Spleen (tissue), 11 donors: ENCODE data around the gene KLHDC4. TPM values are rescaled to one million over a fixed set of nuclear protein-coding genes. Genes with fewer than 3 reads are reported as not detected.
"Not testable (repeated sequence)": the region's sequence is repeated elsewhere in the genome, so short reads cannot be mapped to it uniquely, and the experiment has no call there.

Source experiments
- DNase-seq: peaks from one replicate; pipeline ENCODE4 v3.0.0-alpha.2; 2020
- H3K27ac ChIP-seq, 8 donors: fragments of 200-600 bp; sonication (generic) in 7 of 8; 1 replicate in 4 of 8; 2 replicates in 4 of 8; pipeline versions ENCODE4 v1.5.0 to v1.8.0; 2016 to 2021; ENCODE audit warnings: inconsistent platforms in 4 of 8, mild to moderate bottlenecking in 4 of 8, moderate library complexity in 1 of 8
- H3K27me3 ChIP-seq, 7 donors: fragments of 200-600 bp; sonication (generic) in 6 of 7; replicated peaks in 1 of 7; 1 replicate in 4 of 7; 2 replicates in 3 of 7; pipeline versions ENCODE4 v1.5.0 to v1.8.0; 2016 to 2021; ENCODE audit warnings: inconsistent platforms in 3 of 7, mild to moderate bottlenecking in 1 of 7
- H3K36me3 ChIP-seq, 6 donors: fragments of 200-600 bp; sonication (generic) in 5 of 6; 1 replicate in 4 of 6; 2 replicates in 2 of 6; pipeline versions ENCODE4 v1.5.0 to v1.8.0; 2016 to 2021; ENCODE audit warnings: inconsistent platforms in 2 of 6
- H3K4me1 ChIP-seq, 6 donors: fragments of 200-600 bp; sonication (generic) in 5 of 6; 1 replicate in 3 of 6; 2 replicates in 3 of 6; pipeline versions ENCODE4 v1.5.0 to v1.8.0; 2016 to 2021; ENCODE audit warnings: inconsistent platforms in 3 of 6
- H3K4me3 ChIP-seq, 8 donors: fragments of 200-600 bp; sonication (generic) in 7 of 8; 1 replicate in 4 of 8; 2 replicates in 4 of 8; pipeline versions ENCODE4 v1.5.0 to v1.8.0; 2016 to 2021; ENCODE audit warnings: inconsistent platforms in 4 of 8, mild to moderate bottlenecking in 4 of 8, moderate library complexity in 2 of 8
- H3K9me3 ChIP-seq, 8 donors: fragments of 200-600 bp; sonication (generic) in 7 of 8; 1 replicate in 4 of 8; 2 replicates in 4 of 8; pipeline versions ENCODE4 v1.5.0 to v1.8.0; 2016 to 2021; ENCODE audit warnings: inconsistent platforms in 4 of 8
- POLR2A ChIP-seq, 3 donors: fragments of 450-650 bp; IDR thresholded peaks; one replicate each; pipeline ENCODE4 v1.5.1; 2017; ENCODE audit warnings: antibody characterized with exemption in 3 of 3, mild to moderate bottlenecking in 1 of 3
- POLR2AphosphoS5 ChIP-seq, 3 donors: sonication (generic); formaldehyde crosslinking; IDR thresholded peaks; one replicate each; pipeline ENCODE4 v1.5.1; 2017; ENCODE audit warnings: antibody characterized with exemption in 3 of 3
- WGBS, 5 donors: extraction: QIAGEN DNeasy Blood & Tissue Kit in 3 of 5; methylation state at CpG; one replicate each; pipeline versions ENCODE4 v1.1.5 to v1.1.7; 2013 to 2018; 5-methylcytosine and 5-hydroxymethylcytosine counted together
- intact Hi-C: fragments of 100-400 bp; cut with DNase I; formaldehyde crosslinking; loops from one replicate; pipeline ENCODE4 v1.15.0; 2023; ENCODE audit warnings: low total_unique reads
- polyA plus RNA-seq, 3 donors: library from polyadenylated mRNA; stranded (reverse); fragments of 200-250 nt; gene quantifications; one replicate each; pipeline ENCODE4 v1.2.1, GENCODE V29; 2013
- total RNA-seq, 7 donors: library from RNA; depleted of rRNA in 3 of 7; stranded (reverse); fragments of >200 nt in 3 of 7; fragmentation: NEBNext Ultra II Directional in 4 of 7; extraction: Animal tissue kit (Norgen Biotek cat#: 25700) in 4 of 7; gene quantifications; one replicate each; pipeline versions ENCODE4 v1.1.0 to v1.2.1, GENCODE V29; 2016 to 2021
- TF ChIP-seq, protein P1 (sequence below), 11 experiments: fragments of 200-600 bp in 7 of 11; fragments of 450-650 bp in 4 of 11; sonication (generic) in 4 of 11; IDR thresholded peaks in 8 of 11; conservative IDR thresholded peaks in 3 of 11; 1 replicate in 7 of 11; 2 replicates in 4 of 11; pipeline versions ENCODE4 v1.4.0 to v1.8.0; 2016 to 2021; ENCODE audit warnings: antibody characterized with exemption in 11 of 11, inconsistent platforms in 4 of 11, mild to moderate bottlenecking in 1 of 11
- donor health status: healthy with polysubstance abuse.
- donor health status: DM: no; HTN: no; CAD: no; lungs with moderate emphysema.
- donor health status: DM: no; HTN: no; CAD: no.
- donor health status: Bipolar disorder and iron deficiency.
- donor health status: healthy.
- donor health status: DM: no; HTN: no; CAD: no.
- donor health status: DM: yes; HTN: yes; CAD: no.

The KLHDC4 gene
- total and polyA plus RNA-seq, 10 donors = 30.2 to 91.7 (median 56.7) TPM

DNA sequence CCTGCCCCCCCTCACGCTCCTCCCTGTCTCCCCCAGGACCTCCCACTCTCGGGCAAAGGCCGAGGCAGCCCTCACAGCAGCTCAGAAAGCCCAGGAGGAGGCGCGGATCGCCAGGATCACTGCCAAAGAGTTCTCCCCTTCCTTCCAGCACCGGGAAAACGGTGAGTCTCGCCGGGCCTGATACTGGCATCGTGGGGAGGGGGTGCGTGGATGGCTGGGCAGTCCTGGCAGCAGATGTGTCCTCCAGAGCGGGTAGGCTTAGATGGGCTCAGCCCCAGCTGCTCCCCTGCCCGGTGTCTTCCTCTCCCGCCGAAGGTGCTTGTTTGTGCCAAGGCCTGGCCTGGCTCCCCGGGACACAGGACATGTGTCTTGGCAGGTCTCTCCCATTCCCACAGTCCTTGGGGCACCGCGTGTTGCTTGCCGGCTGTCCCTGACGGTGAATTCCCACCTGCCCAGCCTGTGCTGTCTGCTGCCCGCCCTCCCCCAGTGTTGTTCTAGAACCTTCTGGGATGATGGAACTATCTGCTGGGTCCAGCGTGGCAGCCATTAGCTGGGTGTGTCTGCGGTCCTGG lies 81.6 kb downstream of the KLHDC4 start:
- no peak for TF ChIP-seq POLR2A (IDR thresholded peaks at IDR 0.05)
- H3K27me3 ChIP-seq = peaks cover 0 to 84% (median 22%) of the 10 kb centered on the region in 7 donors
- peaks cover 0 to 9% (median 4%) of the 10 kb centered on the region in 6 donors for H3K4me1 ChIP-seq
- WGBS, 5 donors = 85 to 94% (median 87%) methylated on average over 9 to 24 of the region's 24 CpGs
- no peak overlapping the region for H3K27ac ChIP-seq
- no peak for DNase-seq
- intact Hi-C loops = no loop called here
- no peak overlapping the region for H3K4me3 ChIP-seq
- H3K36me3 ChIP-seq = no peaks in the 10 kb centered on the region
- no peaks in the 10 kb centered on the region for H3K9me3 ChIP-seq

GRCh38 chr16:87682852-87683399 lies 82.9 kb downstream of the KLHDC4 start:
- TF ChIP-seq, protein P1, sequence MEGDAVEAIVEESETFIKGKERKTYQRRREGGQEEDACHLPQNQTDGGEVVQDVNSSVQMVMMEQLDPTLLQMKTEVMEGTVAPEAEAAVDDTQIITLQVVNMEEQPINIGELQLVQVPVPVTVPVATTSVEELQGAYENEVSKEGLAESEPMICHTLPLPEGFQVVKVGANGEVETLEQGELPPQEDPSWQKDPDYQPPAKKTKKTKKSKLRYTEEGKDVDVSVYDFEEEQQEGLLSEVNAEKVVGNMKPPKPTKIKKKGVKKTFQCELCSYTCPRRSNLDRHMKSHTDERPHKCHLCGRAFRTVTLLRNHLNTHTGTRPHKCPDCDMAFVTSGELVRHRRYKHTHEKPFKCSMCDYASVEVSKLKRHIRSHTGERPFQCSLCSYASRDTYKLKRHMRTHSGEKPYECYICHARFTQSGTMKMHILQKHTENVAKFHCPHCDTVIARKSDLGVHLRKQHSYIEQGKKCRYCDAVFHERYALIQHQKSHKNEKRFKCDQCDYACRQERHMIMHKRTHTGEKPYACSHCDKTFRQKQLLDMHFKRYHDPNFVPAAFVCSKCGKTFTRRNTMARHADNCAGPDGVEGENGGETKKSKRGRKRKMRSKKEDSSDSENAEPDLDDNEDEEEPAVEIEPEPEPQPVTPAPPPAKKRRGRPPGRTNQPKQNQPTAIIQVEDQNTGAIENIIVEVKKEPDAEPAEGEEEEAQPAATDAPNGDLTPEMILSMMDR (IDR thresholded peaks at IDR 0.05 in 8 of 11, conservative IDR thresholded peaks at IDR 0.05 in 3 of 11) = no peak
- TF ChIP-seq POLR2A (IDR thresholded peaks at IDR 0.05) (no peak), POLR2AphosphoS5 (IDR thresholded peaks at IDR 0.05) (no peak)
- H3K9me3 ChIP-seq = no peaks in the 10 kb centered on the region
- intact Hi-C loops = no loop called here
- no peaks in the 10 kb centered on the region for H3K36me3 ChIP-seq
- H3K4me3 ChIP-seq = no peak overlapping the region
- peaks cover 0 to 9% (median 4%) of the 10 kb centered on the region in 6 donors for H3K4me1 ChIP-seq
- H3K27ac ChIP-seq = no peak overlapping the region
- H3K27me3 ChIP-seq = peaks cover 0 to 71% (median 18%) of the 10 kb centered on the region in 7 donors
- no peak for DNase-seq
- 87 to 89% (median 87%) methylated on average over 17 to 18 of the region's 18 CpGs for WGBS, 5 donors

DNA sequence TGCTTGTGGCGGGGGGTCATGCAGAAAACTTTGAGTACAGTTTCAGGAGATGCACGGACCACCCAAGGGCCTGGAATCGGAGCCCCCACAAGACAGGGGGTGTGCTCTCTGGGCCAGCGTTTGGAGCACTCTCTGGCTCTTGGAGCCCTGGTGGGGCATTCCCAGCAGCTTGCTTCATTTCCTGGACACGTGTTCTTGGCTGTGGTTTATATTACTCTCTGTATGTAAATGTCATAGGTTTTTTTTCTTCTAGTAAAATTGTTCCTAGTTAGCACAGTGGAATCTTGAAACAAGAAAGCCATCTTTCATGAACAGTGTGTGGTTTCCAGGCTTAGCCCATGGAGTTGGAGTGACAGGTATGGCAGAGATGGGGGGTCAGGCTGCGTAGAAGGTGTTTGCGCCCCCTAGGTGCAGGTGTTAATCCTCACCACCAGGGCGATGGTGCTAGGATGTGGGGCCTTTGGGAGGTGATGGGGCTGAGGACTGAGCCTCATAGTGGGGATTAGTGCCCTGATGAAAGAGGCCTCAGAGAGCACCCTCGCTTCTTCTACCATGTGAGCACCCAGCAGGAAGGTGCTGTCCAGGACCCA lies 83.7 kb downstream of the KLHDC4 start:
- H3K4me1 ChIP-seq = peaks cover 0 to 9% (median 4%) of the 10 kb centered on the region in 6 donors
- intact Hi-C loops = no loop called here
- H3K4me3 ChIP-seq = no peak overlapping the region
- DNase-seq = no peak
- H3K27me3 ChIP-seq = peaks cover 0 to 62% (median 10%) of the 10 kb centered on the region in 7 donors
- WGBS, 5 donors = 40 to 56% (median 44%) methylated on average over 8 to 9 of the region's 9 CpGs
- no peaks in the 10 kb centered on the region for H3K36me3 ChIP-seq
- no peaks in the 10 kb centered on the region for H3K9me3 ChIP-seq
- no peak overlapping the region for H3K27ac ChIP-seq
- TF ChIP-seq, protein P1 (IDR thresholded peaks at IDR 0.05 in 8 of 11, conservative IDR thresholded peaks at IDR 0.05 in 3 of 11) = peak in 1 of 11 experiments; percentile 19
- TF ChIP-seq POLR2A (IDR thresholded peaks at IDR 0.05) (no peak), POLR2AphosphoS5 (IDR thresholded peaks at IDR 0.05) (no peak)

DNA sequence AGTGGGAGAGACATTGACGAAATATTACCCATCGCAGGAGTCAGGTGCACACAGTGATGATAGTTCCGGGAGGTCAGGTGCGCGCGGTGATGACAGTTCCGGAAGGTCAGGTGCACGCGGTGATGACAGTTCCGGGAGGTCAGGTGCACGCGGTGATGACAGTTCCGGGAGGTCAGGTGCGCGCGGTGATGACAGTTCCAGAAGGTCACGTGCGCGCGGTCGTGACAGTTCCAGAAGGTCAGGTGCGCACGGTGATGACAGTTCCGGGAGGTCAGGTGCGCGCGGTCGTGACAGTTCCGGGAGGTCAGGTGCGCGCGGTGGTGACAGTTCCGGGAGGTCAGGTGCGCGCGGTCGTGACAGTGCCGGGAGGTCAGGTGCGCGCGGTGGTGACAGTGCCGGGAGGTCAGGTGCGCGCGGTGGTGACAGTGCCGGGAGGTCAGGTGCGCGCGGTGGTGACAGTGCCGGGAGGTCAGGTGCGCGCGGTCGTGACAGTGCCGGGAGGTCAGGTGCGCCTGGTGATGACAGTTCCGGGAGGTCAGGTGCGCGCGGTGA lies 84.7 kb downstream of the KLHDC4 start:
- H3K4me1 ChIP-seq, H3K4me3 ChIP-seq, H3K27ac ChIP-seq, H3K36me3 ChIP-seq, H3K9me3 ChIP-seq, DNase-seq, intact Hi-C loops: not testable (repeated sequence)
- whole genome bisulfite sequencing, 5 donors = 94 to 97% (median 95%) methylated on average over 60 of the region's 60 CpGs
- peaks cover 0 to 53% (median 4%) of the 10 kb centered on the region in 7 donors for H3K27me3 ChIP-seq

- Histone ChIP-seq H3K27me3 (peaks cover 0 to 44% (median 4%) of the 10 kb centered on the region in 7 donors), H3K27ac (no peak overlapping the region), H3K4me3 (no peak overlapping the region), H3K9me3 (no peaks in the 10 kb centered on the region), H3K4me1 (peaks cover 0 to 10% (median 4%) of the 10 kb centered on the region in 6 donors), H3K36me3 (no peaks in the 10 kb centered on the region)
- no peak for DNase-seq
- intact Hi-C loops = no loop called here
- TF ChIP-seq POLR2A (IDR thresholded peaks at IDR 0.05) (no peak), POLR2AphosphoS5 (IDR thresholded peaks at IDR 0.05) (no peak)
- TF ChIP-seq, protein P1 (IDR thresholded peaks at IDR 0.05 in 8 of 11, conservative IDR thresholded peaks at IDR 0.05 in 3 of 11) = no peak
- 77 to 86% (median 84%) methylated on average over 13 to 17 of the region's 17 CpGs for WGBS, 5 donors
Observed at GRCh38 chr16:87680272-87680644, 85.5 kb downstream of the KLHDC4 start.
